GM21825 (cell line): Measurements from ENCODE around the gene PBX1.

ENCODE experiments used
- ATAC-seq: cut with Tn5 transposase; IDR thresholded peaks from one replicate; pipeline ENCODE4 v1.9.1; 2021; ENCODE audit warnings: mild to moderate bottlenecking, moderate library complexity; ENCODE audit not compliant: unreplicated experiment

PBX1 gene

DNA sequence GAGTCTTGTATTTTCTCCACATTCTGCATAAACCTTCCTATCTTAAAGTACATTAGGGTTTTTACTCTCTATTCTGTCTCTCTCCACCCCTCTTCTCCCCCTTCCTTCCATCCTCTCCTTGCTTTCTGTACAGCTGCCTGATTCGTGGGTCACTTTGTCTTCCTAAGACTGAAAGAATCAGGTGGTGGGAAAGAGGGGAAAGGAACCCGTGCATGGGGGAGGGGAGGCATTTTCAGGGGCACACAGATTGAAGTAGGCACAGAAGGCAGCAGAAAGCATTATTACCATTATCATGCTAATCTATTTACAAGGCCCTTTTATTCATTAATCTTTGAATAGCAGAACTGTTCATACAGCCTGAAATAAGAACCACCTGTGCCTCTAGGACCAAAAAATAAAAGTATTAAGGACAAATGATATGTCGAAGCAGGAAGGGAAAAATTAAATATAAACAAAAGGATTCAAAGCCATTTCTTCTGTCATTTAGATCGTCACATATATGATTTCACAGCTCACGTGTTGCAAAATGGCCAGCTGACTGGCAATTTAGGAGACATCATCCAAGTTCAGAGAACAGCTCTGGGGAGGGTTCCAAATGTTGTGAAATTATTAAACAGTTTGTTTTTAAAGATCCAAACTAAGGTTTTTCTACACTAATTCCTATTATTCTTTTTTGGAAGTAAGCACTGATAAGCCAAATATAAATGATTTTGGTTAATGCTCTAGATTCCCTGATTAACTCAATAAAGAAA, 154.6 kb downstream of the PBX1 start:
- no peak for ATAC-seq

DNA sequence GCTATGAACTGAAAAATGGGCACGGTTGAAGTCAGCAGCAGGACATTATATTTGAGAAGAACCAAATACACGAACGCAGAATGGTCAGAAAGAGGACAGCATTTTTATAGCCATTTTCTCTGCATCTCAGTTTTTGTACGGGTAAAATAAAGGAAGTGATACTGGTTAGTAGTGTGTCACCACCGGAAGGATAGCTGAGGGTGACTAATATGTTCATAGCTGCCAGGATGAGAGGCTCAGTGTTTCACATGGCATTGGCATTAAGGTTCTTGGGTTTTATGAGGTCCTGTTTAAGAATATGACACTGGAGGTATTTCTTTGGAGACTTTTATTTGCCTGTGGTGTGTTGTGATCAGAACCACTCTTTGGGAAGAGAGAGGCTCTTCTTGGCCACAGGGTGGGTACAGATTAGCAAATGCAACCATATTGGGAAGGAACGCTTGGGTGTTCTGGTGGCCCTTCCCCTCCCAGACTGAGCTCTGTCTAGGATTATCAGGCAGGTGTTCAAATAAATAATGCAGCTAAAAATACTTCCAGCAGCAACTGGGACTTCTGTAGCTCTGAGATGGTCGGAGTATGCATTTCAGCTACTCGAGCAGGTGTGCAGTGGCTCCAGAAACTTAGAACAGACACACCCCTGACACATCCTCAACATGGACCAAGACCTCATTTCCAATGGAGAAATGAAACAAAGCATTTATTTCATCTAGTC, 158.2 kb downstream of the PBX1 start:
- ATAC-seq = no peak

DNA sequence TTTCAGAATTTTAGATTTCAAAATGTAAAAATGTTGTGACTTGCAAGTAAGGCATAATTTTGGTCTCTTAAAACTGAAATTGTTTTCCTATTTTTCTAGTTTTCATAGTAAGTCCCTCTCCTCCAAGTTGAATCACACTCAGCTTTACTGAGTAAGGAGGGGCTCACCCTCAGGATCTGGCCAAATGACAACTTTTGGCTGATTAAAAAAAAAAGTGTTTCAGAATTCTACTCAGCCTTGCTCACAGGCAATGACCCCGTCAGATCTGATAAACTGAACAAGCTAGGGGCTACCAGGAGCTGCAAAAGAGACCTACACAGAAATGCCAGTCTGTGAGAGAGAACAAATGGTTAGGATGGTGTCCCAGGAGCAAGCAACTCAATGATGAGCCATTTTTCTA, 159.8 kb downstream of the PBX1 start:
- ATAC-seq = no peak

DNA sequence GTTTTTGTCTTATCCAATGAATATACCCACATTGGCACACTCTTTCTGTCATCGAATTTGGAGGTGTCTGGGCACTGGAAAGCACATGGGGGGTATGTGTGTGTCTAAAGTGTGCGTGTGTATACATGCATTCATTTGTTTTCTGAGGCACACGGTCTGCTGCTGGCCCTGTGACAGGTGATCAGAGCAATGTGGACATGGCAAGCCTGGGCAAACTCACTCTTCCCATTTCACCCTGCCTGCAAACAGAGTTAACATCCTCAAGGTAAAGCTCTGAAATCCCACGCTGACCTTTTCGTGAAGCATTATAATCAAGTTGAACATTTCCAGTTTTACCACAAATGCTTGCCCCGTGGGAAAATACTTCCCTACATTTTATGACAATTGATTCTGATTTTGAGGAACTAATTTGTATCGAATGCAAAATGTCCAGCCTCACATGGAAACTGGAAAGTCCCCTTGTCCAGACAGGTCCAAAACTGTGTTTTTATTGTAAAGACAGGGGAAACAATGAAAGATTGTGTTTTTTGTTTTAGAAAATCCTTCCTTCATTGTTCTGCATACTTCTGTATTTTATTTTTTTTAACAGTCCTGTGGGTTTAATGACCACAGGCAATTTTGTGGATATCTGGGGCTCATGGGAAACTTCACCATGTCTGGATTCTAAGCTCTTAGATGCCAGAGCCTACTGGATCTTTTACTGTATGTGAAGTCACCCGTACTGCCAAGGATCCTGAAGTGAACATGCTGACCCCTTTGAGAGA, 160.9 kb downstream of the PBX1 start:
- no peak for ATAC-seq

DNA sequence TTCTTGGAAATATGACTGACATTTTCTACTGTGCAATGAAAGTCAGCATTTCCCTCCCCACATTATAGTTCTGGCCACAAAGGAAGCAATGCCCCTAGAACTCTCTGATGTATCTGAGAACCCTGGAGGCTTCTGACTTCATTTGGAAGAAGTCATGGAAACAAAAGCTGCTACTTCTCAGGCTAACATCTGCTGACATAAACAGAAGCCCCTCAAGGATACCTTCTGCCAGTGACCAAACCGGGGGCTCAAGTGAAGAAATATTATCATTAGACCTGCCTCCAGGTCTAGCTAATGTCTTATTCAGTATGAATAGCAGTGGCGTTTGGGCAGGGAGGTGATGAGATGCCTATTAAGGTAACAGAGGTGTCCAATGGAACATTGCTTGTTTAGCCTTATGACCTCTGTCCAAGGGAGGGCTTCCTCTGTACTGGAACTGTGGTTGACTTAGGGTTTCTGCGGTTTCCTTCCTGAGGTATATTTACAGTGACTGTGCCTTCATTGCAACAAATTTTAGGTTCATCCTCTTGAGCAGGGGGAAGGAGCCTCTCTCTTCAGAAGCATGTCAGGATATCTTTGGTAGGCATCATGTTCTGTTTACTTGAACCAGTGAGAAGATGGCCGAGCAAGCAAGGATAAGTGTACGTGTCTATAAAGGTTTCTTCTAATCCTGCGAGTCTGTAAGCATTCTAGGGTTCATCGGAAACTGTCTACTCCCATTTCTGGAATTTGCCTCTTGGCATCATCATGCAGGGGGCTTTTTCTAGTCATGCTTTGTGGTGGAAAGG, 161.7 kb downstream of the PBX1 start:
- ATAC-seq = no peak

DNA sequence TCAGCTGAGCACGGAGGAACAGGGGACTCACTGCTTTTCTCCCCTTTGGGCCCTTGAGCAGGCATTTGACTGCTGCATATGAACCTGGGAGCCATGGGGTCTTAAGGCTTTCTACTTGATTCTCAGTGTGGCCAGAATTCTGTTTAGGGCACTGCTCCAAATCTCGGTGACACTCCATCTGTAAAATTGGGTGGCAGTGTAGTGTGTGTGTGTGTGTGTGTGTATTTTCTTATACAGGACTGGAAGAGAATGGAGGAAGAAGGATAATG, 162.2 kb downstream of the PBX1 start:
- no peak for ATAC-seq

DNA sequence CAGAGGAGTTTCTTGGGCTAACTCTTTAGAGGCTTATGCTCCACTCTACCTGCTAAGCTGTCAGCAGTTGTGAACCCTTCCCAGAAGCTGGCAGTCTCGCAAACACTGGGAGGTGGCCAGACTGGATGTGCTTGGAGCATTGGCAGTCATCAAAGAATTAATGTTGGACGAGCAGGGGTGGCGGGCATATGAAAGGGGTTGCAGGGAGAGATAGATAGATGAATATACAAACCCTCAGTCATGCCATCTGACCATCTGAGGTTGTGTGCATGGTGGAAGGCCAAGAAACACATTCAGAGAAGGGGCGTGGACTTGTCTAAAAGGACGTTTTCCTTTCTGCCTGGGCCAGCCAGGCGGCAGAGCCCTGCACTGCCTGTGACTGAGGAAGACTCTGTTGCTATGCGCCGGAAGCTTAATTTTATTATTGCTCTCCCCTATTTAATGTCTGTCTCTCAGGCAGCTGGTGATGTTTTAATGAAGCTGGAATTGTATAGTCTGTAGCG, 164.4 kb downstream of the PBX1 start:
- ATAC-seq = no peak

DNA sequence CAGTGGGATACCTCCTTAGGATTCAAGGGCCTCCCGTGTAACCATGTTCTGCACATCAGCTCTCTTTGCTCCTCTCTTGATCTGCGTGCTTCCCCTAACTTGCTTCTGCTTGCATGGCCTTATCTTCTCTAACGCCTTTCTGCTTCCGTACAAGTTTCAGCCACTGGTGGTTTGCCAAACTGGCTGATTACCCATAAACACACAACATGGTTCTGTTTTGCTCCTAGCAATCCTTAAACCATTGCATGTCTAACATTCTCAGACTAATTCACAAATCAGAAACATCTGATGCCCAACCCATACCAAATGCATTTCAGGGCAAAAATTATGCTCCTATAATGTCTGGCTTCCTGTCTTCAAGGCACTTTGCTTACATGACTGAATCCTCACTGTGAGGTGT, 166.4 kb downstream of the PBX1 start:
- no peak for ATAC-seq

DNA sequence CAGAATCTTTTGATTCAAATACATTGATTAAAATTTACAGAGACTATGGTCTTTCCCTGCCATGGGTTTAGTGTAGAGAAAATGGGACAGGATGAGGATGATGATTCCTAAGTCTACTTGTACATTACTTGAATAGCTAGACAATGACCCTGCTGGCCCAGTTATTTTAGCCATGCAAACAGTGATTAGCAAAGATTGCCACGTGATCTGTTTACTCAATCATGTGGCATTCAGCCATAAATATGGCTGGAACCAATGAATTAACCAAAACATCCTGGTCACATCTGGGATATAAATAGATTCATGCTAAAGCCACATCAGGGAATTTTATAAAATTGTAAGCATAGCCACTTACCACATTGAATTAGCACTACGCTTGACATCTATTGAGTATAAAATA, 167.3 kb downstream of the PBX1 start:
- ATAC-seq = no peak

DNA sequence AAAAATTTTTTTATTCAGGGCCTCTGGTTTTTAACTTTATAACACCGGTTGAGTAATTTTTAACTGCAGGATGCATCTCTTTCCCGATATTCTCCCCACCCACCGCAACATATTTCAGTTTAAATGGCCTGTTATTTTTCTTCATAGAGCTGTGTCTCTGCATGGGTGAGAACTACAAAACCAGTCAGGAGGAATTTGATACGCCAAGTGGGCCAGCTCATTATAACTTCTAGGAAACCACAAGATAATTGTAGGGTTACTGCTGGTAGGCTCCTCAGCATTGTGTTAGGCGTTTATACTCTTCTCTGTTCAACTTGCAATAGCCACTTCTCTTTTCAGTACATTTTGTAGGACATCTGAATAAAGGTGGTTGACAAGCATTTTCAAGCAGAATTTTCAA, 169.7 kb downstream of the PBX1 start:
- no peak for ATAC-seq

DNA sequence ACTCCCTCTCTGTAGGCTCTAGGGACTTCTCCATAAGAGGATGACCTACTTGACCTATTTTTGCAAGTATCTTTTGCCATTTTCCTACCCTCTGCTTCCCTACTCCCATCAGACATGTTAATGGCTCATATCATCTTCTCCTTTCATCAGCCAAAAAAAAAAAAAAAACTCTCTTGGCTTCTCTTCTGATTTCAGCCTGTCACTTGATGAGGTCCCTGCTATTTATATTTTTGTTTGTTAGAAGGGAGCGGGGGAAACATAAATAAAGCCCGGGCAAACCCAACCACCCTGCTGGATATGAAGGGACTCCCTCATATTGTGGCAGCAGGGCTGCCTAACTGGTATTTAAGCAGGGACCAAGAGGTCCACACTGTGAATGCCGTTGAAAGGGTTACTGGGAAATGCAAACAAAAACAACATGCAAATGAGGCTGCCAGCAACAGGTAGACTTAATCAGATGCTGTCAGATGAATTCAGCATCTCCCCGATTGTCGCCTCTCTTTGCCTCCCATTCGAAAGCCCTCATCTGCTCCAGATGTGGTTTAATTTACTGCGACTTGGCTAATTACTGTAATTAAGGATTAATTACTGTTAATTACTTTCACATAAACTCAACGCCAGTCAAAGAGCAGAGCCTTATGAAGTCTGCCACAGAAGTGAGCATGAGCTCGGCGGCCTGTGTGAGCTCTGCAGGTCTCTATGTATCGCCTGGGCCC, 172.3 kb downstream of the PBX1 start:
- ATAC-seq = no peak

DNA sequence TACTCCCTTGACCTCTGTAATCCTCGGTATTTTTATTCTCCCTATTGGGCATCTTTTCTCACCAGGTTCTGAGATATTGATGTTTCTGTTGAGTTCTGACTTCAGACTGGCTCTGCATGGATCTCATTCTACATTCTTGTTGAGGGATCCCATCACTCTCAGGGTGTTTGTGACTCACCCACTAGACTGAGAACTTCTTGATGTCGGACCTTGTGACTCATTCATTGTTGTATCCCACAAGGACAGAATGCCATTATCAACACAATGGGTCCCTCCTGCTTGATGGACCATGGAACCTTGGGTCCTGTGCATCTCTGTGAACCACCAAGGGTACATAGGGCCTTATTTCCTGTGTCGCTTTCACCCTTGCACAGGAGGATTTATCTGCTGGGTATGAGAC, 174.1 kb downstream of the PBX1 start:
- ATAC-seq = no peak

DNA sequence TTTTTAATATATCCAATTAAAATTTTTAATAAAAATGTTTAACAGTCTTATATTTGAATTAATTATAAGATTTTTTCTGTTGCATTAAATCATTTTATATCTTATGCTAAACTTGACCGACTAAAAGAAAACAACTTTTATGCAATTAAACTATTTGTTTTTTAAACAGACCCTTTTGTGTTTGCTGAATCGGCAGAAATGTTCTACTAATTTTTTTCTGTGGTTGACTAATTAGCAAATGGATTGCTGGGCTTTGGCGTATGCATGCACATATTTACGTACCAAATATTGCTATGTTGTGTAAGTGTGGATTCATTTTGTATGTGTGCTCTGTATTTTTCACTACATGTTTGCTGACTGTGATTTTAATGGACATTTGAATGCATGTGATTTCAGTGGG, 174.8 kb downstream of the PBX1 start:
- ATAC-seq = no peak

DNA sequence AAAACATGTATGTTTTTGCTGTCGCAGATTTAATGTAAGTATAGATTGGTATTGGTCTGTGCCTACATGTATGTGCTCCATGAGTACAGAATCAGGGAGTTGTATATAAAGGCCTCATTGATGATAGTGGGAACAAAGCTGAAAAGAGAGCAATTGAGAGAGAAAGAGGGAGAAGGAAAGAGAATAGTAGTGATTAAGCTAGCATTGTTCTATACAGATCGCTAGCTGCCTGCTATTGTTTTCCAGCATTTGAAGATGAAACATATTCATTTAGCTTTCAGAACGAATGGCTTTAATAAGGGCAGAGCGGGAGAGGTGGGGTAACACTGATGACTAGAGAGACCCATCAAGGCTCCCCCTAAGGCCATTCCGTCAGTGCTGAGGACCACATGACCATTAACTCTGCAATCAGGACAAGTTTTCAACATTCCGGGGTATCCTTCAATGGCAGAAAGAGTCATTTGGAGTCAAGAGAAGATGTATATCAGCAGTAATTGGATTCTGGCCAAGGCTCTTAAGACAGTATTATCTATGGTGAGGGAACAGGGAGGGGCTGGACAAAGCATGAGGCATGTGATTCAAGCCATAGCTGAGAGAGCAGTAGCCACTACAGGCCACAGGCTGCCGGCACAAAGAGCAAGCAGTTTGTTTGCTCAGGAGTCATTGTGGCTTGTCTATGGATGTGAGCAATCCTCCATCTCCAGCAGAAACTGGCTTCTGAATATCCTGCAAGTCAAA, 176.5 kb downstream of the PBX1 start:
- no peak for ATAC-seq

DNA sequence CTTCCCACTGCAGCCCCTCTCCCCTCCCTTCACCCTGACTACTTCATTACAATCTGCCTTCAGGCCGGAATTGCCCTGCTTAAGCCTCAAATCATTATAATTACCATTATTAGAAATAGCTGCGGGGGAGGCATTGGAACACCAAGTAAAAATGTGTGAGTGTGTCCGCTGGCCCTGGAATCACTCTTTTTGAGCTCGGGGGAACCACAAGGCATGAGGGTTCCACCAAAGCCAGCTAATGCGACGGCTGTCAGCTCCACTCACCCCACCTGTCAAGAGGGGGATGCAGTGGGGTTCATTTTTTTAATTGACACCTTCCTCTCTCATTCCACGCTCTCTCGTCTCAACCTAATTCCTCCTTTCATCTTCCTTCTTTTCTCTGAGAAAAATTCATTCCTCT, 177.2 kb downstream of the PBX1 start:
- no peak for ATAC-seq

DNA sequence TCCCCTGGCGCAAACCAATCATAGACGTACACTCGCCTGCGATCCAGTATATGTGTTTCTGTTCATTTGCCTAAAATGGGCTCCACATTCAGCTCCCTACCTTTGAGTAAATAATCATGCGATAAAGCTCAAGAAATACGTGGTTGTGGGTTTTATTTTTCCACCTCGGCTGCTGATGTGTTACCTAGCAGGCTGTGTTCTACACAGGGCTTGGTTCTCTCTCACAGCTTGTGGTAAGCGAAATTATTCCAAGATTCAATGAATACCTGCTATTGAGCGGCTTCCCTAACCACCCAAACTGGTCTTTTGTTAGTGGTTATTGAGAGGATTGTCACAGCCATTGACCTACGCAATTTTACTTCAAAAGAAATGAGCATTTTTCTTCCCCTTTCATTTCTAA, 180.2 kb downstream of the PBX1 start:
- no peak for ATAC-seq

DNA sequence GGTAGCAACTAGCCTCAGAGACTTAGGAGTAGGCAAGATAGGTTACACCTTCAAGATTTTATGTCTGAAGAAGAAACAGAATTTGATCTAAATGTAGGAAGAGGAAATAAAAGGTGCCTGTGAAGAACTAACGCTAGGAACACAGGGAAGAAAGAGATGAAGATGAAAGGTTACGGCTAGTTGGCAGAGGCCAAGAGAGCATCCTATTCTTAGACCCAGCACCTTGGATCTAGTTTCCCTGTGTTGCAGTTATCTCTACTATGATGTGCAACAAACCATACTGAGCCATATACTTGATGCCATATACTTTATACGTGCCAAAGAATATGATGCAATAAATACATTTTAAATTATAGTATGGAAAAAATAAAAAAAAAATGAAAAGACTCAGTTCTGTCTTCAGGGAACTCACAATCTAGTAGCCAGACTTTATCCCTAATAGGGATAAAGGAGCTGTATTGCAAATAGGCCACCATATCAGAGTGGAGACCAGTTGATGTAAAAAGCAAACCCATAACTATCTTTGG, 181.1 kb downstream of the PBX1 start:
- ATAC-seq = no peak

DNA sequence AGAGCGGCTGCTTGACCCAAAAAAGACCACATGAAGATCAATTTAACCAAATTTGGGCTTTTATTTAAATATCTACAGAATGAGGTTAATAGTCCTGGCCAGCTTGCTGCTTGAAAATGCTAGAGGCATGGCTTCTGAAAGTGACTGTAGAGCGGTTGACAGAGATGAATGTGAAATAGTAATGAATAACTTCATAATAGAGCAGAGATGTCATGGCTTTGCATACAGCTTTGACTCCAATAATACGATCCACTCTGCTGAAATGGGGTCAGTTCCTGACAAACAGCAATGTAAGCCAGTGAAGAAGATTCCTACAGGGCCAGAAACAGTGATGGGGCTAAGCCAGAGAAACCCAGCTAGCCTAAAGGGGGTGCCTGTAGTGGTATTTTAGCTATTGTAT, 183.8 kb downstream of the PBX1 start:
- no peak for ATAC-seq

DNA sequence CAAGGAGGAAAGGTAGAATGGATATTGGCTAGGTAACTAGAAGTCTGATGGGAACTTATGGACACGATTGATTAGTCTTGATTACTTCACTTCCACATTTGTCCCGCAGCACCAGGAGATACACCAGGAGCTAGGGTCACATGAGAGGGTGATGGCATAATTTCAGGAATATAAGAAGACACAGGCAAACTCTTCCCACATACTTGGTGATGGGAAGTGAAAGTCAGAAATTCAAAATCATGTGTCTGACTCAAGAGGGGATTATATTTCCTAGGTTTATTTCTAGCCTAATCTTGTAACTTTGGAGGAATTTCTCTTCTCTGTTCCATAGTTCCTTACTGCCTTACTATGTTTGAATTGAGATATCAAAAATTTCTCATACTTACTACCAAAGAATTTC, 185.0 kb downstream of the PBX1 start:
- ATAC-seq = no peak

DNA sequence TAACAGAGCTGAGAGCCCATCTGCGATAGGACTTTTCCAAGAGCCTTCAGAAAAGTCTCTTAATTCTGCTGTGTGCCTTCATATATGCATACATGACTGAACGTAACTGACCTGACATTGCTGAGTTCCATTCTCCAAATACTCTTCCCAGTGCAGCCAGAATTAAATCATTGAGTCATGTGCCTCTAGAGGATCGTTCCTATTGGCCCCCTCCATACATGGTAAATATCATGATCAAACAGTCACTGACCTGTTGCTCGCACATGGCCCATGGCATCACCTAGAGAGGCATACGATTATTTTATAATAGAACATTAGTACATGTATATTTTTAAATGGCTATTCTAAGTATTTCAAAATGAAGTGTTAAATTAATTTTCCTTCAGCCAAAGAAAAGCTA, 186.8 kb downstream of the PBX1 start:
- ATAC-seq = no peak
